HepG2 (cell line): Measurements from ENCODE around the gene AMER3. TPM values are rescaled to one million over a fixed set of nuclear protein-coding genes. Genes with fewer than 3 reads are reported as not detected.

ENCODE experiments used
- ARNT2 ChIP-seq: sonication (generic); formaldehyde crosslinking; IDR thresholded peaks from 2 replicates; pipeline ENCODE4 v1.8.0; 2022; ENCODE audit warnings: mild to moderate bottlenecking, low read depth, missing genetic modification reagents, moderate library complexity
- ATM ChIP-seq: fragments of 450-650 bp; IDR thresholded peaks from 2 replicates; pipeline ENCODE4 v1.7.1; 2017; ENCODE audit warnings: mild to moderate bottlenecking, borderline replicate concordance
- CCDC6 ChIP-seq: sonication (generic); formaldehyde crosslinking; IDR thresholded peaks from 2 replicates; pipeline ENCODE4 v1.8.1; 2022; ENCODE audit warnings: mild to moderate bottlenecking, missing genetic modification reagents, moderate library complexity
- CENPT ChIP-seq: sonication (generic); formaldehyde crosslinking; IDR thresholded peaks from 2 replicates; pipeline ENCODE4 v1.8.0; 2022; ENCODE audit warnings: low read depth, mild to moderate bottlenecking, moderate library complexity, missing genetic modification reagents
- FOSL2 ChIP-seq: sonication (generic); formaldehyde crosslinking; IDR thresholded peaks from 2 replicates; pipeline ENCODE4 v1.4.0; 2020; ENCODE audit warnings: missing genetic modification reagents
- KLF6 ChIP-seq: IDR thresholded peaks from 2 replicates; pipeline ENCODE4 v1.8.0; 2016; ENCODE audit warnings: missing biosample characterization, missing genetic modification reagents
- MBD4 ChIP-seq: IDR thresholded peaks from 2 replicates; pipeline ENCODE4 v1.6.1; 2012; ENCODE audit warnings: low read length, inconsistent platforms, borderline replicate concordance
- MIER2 ChIP-seq: IDR thresholded peaks from 2 replicates; pipeline ENCODE4 v1.6.1; 2016; ENCODE audit warnings: missing biosample characterization, missing genetic modification reagents
- PAWR ChIP-seq: sonication (generic); formaldehyde crosslinking; IDR thresholded peaks from 2 replicates; pipeline ENCODE4 v1.4.0; 2020; ENCODE audit warnings: missing genetic modification reagents, mild to moderate bottlenecking, borderline replicate concordance
- PHF5A ChIP-seq: IDR thresholded peaks from one replicate; pipeline ENCODE4 v1.6.1; 2018; ENCODE audit warnings: low read depth, missing genetic modification reagents; ENCODE audit not compliant: unreplicated experiment
- POLR2G ChIP-seq: fragments of 200-400 bp; formaldehyde crosslinking; IDR thresholded peaks from 2 replicates; pipeline ENCODE4 v1.6.1; 2018; ENCODE audit warnings: mild to moderate bottlenecking, low read depth, low read length, moderate library complexity
- RORA ChIP-seq: sonication (generic); formaldehyde crosslinking; IDR thresholded peaks from 2 replicates; pipeline ENCODE4 v1.5.0; 2020; ENCODE audit warnings: mild to moderate bottlenecking, missing genetic modification reagents, moderate library complexity
- SALL1 ChIP-seq: sonication (generic); formaldehyde crosslinking; IDR thresholded peaks from 2 replicates; pipeline ENCODE4 v1.8.0; 2022; ENCODE audit warnings: mild to moderate bottlenecking, missing genetic modification reagents
- STAG1 ChIP-seq: sonication (generic); formaldehyde crosslinking; IDR thresholded peaks from 2 replicates; pipeline ENCODE4 v1.4.0; 2020; ENCODE audit warnings: missing genetic modification reagents
- TEAD3 ChIP-seq: optimal IDR thresholded peaks from 2 replicates; pipeline ENCODE3; 2016; ENCODE audit warnings: borderline replicate concordance
- ZC3H4 ChIP-seq: sonication (generic); formaldehyde crosslinking; IDR thresholded peaks from 2 replicates; pipeline ENCODE4 v1.4.0; 2020; ENCODE audit warnings: missing genetic modification reagents, borderline replicate concordance
- ZFP41 ChIP-seq: sonication (generic); formaldehyde crosslinking; IDR thresholded peaks from 2 replicates; pipeline ENCODE4 v1.4.0; 2020; ENCODE audit warnings: mild to moderate bottlenecking, missing genetic modification reagents, borderline replicate concordance
- ZNF20 ChIP-seq: sonication (generic); formaldehyde crosslinking; IDR thresholded peaks from 2 replicates; pipeline ENCODE4 v1.4.0; 2020; ENCODE audit warnings: mild to moderate bottlenecking, moderate library complexity, missing genetic modification reagents
- ZNF501 ChIP-seq: sonication (generic); formaldehyde crosslinking; IDR thresholded peaks from 2 replicates; pipeline ENCODE4 v1.5.1; 2020; ENCODE audit warnings: mild to moderate bottlenecking, moderate library complexity, missing genetic modification reagents
- ZNF543 ChIP-seq: sonication (generic); formaldehyde crosslinking; IDR thresholded peaks from 2 replicates; pipeline ENCODE4 v1.4.0; 2020; ENCODE audit warnings: mild to moderate bottlenecking, missing genetic modification reagents
- ZNF7 ChIP-seq: IDR thresholded peaks from 2 replicates; pipeline ENCODE4 v1.6.1; 2016; ENCODE audit warnings: missing biosample characterization, missing genetic modification reagents
- ZNF709 ChIP-seq: sonication (generic); formaldehyde crosslinking; IDR thresholded peaks from 2 replicates; pipeline ENCODE4 v1.5.0; 2020; ENCODE audit warnings: mild to moderate bottlenecking, missing genetic modification reagents
- ZNF713 ChIP-seq: sonication (generic); formaldehyde crosslinking; IDR thresholded peaks from 2 replicates; pipeline ENCODE4 v1.4.0; 2020; ENCODE audit warnings: mild to moderate bottlenecking, missing genetic modification reagents
- polyA plus RNA-seq, 8 experiments: library from polyadenylated mRNA; depleted of rRNA in 3 of 8; stranded (reverse) in 7 of 8; unstranded in 1 of 8; fragments of >200 nt; fragmentation: Illumina TruSeq in 4 of 8; extraction: Trizol in 4 of 8; gene quantifications; 2 replicates each; pipeline versions ENCODE4 v1.2.1 to v1.2.3, GENCODE V29; 2011 to 2016; ENCODE audit warnings: low read depth in 4 of 8, missing spikeins in 1 of 8, mixed read lengths in 1 of 8; ENCODE audit not compliant: insufficient read depth in 1 of 8
- total RNA-seq, 5 experiments: library from RNA; depleted of rRNA; stranded (reverse); fragments of >200 nt; fragmentation: Illumina TruSeq; extraction: Trizol; gene quantifications; 2 replicates each; pipeline ENCODE4 v1.2.3, GENCODE V29; 2016; ENCODE audit warnings: low read depth in 1 of 5
- TF ChIP-seq, protein P1 (sequence below): sonication (generic); formaldehyde crosslinking; IDR thresholded peaks from 2 replicates; pipeline ENCODE4 v1.5.1; 2020; ENCODE audit warnings: mild to moderate bottlenecking, missing genetic modification reagents
- TF ChIP-seq, protein P2 (sequence below): sonication (generic); formaldehyde crosslinking; IDR thresholded peaks from 2 replicates; pipeline ENCODE4 v1.5.0; 2020; ENCODE audit warnings: mild to moderate bottlenecking, missing genetic modification reagents, moderate library complexity
- TF ChIP-seq, protein P3 (sequence below), 2 experiments: fragments of 450-650 bp in 1 of 2; sonication (generic) in 1 of 2; formaldehyde crosslinking; IDR thresholded peaks; 2 replicates each; pipeline versions ENCODE4 v1.5.0 to v1.8.0; 2020 to 2022; ENCODE audit warnings: mild to moderate bottlenecking in 1 of 2, missing genetic modification reagents in 1 of 2

The AMER3 gene
- total and polyA plus RNA-seq, 2 of the 13 experiments (the other 11 are each of a cell fraction or from before 2014, with no cell fraction given), result not detected

DNA sequence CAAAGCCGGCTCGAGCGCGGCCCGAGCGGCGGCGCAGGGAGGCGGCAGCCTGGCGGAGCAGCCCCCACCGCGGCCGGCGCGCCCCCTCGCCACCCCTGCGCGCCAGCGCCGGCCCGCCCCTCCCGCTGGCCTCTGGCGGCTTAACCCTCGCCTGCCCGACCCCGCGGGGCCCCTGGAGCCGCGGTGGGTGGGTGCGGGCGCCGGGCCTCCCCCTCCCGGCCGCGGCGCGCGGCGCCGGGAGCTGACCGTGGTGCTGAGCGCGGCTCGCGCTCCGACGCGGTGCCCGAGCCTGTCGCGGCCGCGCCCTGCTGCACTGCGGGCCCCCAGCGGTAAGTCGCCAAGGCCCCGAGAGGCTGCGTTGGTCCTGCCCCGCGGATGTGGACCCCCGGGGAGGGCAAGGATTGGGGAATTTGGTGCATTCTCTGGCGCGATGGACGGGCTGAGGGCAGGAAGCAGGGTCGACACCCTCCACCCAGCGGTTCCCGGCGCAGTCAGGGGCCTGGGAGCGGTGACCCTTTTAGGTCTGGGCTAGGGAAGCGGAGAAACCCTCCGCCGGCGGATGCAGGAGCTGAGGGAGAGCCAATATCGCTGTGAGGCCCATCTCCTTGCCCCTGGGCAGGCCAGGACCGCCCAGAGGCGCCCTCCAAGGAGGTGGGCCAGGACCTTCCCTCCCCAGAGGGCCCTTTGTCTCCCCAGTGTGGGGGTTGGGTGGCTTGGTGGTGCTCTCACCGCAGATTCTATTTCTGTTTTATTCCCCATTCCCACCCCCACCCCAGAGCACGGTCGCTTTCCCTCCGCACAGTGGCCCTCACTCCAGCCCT is 923 bp downstream of the AMER3 start (continued):
- TF ChIP-seq CENPT (CRISPR knock-in tag) (0 out of 2 replicates have a peak, but pooled peaks have one; percentile 64), ZFP41 (CRISPR knock-in tag) (no peak), POLR2G (no peak), STAG1 (no peak), RORA (CRISPR knock-in tag) (no peak), ZNF709 (no peak), MIER2 (peak; percentile 92), KLF6 (0 out of 2 replicates have a peak, but pooled peaks have one; percentile 47), ZNF713 (CRISPR knock-in tag) (no peak), CCDC6 (CRISPR knock-in tag) (no peak), PHF5A (CRISPR knock-in tag) (no peak), ZNF501 (no peak), SALL1 (peak; percentile 75), PAWR (CRISPR knock-in tag) (no peak), ZNF7 (no peak), ZNF20 (no peak), ARNT2 (CRISPR knock-in tag) (peak; percentile 87), ZC3H4 (CRISPR knock-in tag) (no peak), FOSL2 (CRISPR knock-in tag) (no peak), ZNF543 (CRISPR knock-in tag) (no peak), TEAD3 (CRISPR knock-in tag) (no peak), MBD4 (no peak), ATM (no peak)
- TF ChIP-seq, protein P1, sequence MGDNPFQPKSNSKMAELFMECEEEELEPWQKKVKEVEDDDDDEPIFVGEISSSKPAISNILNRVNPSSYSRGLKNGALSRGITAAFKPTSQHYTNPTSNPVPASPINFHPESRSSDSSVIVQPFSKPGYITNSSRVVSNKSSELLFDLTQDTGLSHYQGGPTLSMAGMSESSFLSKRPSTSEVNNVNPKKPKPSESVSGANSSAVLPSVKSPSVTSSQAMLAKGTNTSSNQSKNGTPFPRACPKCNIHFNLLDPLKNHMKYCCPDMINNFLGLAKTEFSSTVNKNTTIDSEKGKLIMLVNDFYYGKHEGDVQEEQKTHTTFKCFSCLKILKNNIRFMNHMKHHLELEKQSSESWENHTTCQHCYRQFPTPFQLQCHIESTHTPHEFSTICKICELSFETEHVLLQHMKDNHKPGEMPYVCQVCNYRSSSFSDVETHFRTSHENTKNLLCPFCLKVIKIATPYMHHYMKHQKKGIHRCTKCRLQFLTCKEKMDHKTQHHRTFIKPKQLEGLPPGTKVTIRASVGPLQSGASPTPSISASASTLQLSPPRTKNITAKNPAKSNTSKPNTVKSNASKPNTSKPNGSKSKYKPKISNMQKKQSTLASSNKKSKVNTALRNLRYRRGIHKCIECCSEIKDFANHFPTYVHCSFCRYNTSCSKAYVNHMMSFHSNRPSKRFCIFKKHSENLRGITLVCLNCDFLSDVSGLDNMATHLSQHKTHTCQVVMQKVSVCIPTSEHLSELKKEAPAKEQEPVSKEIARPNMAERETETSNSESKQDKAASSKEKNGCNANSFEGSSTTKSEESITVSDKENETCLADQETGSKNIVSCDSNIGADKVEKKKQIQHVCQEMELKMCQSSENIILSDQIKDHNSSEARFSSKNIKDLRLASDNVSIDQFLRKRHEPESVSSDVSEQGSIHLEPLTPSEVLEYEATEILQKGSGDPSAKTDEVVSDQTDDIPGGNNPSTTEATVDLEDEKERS (CRISPR knock-in tag), result no peak
- TF ChIP-seq, protein P2, sequence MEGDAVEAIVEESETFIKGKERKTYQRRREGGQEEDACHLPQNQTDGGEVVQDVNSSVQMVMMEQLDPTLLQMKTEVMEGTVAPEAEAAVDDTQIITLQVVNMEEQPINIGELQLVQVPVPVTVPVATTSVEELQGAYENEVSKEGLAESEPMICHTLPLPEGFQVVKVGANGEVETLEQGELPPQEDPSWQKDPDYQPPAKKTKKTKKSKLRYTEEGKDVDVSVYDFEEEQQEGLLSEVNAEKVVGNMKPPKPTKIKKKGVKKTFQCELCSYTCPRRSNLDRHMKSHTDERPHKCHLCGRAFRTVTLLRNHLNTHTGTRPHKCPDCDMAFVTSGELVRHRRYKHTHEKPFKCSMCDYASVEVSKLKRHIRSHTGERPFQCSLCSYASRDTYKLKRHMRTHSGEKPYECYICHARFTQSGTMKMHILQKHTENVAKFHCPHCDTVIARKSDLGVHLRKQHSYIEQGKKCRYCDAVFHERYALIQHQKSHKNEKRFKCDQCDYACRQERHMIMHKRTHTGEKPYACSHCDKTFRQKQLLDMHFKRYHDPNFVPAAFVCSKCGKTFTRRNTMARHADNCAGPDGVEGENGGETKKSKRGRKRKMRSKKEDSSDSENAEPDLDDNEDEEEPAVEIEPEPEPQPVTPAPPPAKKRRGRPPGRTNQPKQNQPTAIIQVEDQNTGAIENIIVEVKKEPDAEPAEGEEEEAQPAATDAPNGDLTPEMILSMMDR (CRISPR knock-in tag), result peak; percentile 4; the same call in 1 of the 2 replicates
- TF ChIP-seq, protein P3, sequence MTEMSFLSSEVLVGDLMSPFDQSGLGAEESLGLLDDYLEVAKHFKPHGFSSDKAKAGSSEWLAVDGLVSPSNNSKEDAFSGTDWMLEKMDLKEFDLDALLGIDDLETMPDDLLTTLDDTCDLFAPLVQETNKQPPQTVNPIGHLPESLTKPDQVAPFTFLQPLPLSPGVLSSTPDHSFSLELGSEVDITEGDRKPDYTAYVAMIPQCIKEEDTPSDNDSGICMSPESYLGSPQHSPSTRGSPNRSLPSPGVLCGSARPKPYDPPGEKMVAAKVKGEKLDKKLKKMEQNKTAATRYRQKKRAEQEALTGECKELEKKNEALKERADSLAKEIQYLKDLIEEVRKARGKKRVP (CRISPR knock-in tag; IDR thresholded peaks at IDR 0.05), result no peak
